Dedifferentiated amniotic fluid mesenchymal stem cell (primary cell): ENCODE results near the gene TAF1.
"Not testable (repeated sequence)": the region's sequence is repeated elsewhere in the genome, so short reads cannot be mapped to it uniquely, and the experiment has no call there.

Experiments used
- DNase-seq: peaks from one replicate; pipeline ENCODE4 v3.0.0-alpha.2; 2016; ENCODE audit errors: extremely low spot score

The TAF1 gene

GRCh38 chrX:71365875-71366673 is at the start of gene TAF1:
TSS of gene TAF1 (plus strand) at chrX:71366357. CDS start at chrX:71366375, 18 bp downstream.
- peak; percentile 97 for DNase-seq

- not testable (repeated sequence) for DNase-seq
Measured at GRCh38 chrX:71316959-71317358, 49.2 kb upstream of the TAF1 start.

- no peak for DNase-seq
Measured at GRCh38 chrX:71320126-71320525, 46.0 kb upstream of the TAF1 start.

GRCh38 chrX:71321731-71322130 is 44.4 kb upstream of the TAF1 start:
- no peak for DNase-seq

GRCh38 chrX:71324452-71324851 is 41.7 kb upstream of the TAF1 start:
- DNase-seq = not testable (repeated sequence)

- no peak for DNase-seq
Measured at GRCh38 chrX:71326394-71326793, 39.8 kb upstream of the TAF1 start.

GRCh38 chrX:71349151-71349665 is 16.9 kb upstream of the TAF1 start:
- DNase-seq = not testable (repeated sequence)

GRCh38 chrX:71349867-71350266 is 16.3 kb upstream of the TAF1 start:
- not testable (repeated sequence) for DNase-seq

GRCh38 chrX:71352439-71352838 is 13.7 kb upstream of the TAF1 start:
- not testable (repeated sequence) for DNase-seq

- no peak for DNase-seq
Measured at GRCh38 chrX:71364221-71364620, 1.9 kb upstream of the TAF1 start.

- no peak for DNase-seq
Measured at GRCh38 chrX:71365356-71365874, 742 bp upstream of the TAF1 start.

GRCh38 chrX:71366674-71367256 is 608 bp downstream of the TAF1 start:
- DNase-seq = no peak

- DNase-seq = no peak
Measured at GRCh38 chrX:71367396-71367795, 1.2 kb downstream of the TAF1 start.

- DNase-seq = no peak
Measured at GRCh38 chrX:71372388-71372787, 6.2 kb downstream of the TAF1 start.

GRCh38 chrX:71378732-71379131 is 12.6 kb downstream of the TAF1 start:
- no peak for DNase-seq

GRCh38 chrX:71391725-71392124 is 25.6 kb downstream of the TAF1 start:
- DNase-seq = not testable (repeated sequence)

GRCh38 chrX:71393919-71394318 is 27.8 kb downstream of the TAF1 start:
- DNase-seq = no peak

- DNase-seq = no peak
Measured at GRCh38 chrX:71396576-71396975, 30.4 kb downstream of the TAF1 start.

GRCh38 chrX:71400710-71401109 is 34.6 kb downstream of the TAF1 start:
- no peak for DNase-seq

- DNase-seq = not testable (repeated sequence)
Measured at GRCh38 chrX:71416260-71416659, 50.1 kb downstream of the TAF1 start.

GRCh38 chrX:71420686-71421085 is 54.5 kb downstream of the TAF1 start:
- DNase-seq = no peak

GRCh38 chrX:71432733-71433132 is 66.6 kb downstream of the TAF1 start:
- no peak for DNase-seq

- no peak for DNase-seq
Measured at GRCh38 chrX:71438750-71439149, 72.6 kb downstream of the TAF1 start.
